K562 (cell line): ENCODE data around the gene FERMT3. TPM values are rescaled to one million over a fixed set of nuclear protein-coding genes. Genes with fewer than 3 reads are reported as not detected.

Experiments
- AFF1 ChIP-seq, 2 experiments: fragments of 450-650 bp; IDR thresholded peaks; 2 replicates each; pipeline ENCODE4 v1.6.1; 2018; ENCODE audit warnings: mild to moderate bottlenecking in 2 of 2, low read depth in 1 of 2; ENCODE audit not compliant: partially characterized antibody in 2 of 2
- CBFB ChIP-seq: sonication (generic); formaldehyde crosslinking; IDR thresholded peaks from 2 replicates; pipeline ENCODE4 v1.4.0; 2020; ENCODE audit warnings: mild to moderate bottlenecking, missing genetic modification reagents
- FOXM1 ChIP-seq, 2 experiments: fragments of 450-650 bp in 1 of 2; sonication (generic) in 1 of 2; formaldehyde crosslinking in 1 of 2; IDR thresholded peaks; 2 replicates each; pipeline versions ENCODE4 v1.6.1 to v1.9.0; 2017 to 2022; ENCODE audit warnings: low read depth in 2 of 2, mild to moderate bottlenecking in 2 of 2, missing genetic modification reagents in 1 of 2, moderate library complexity in 1 of 2
- GABPA ChIP-seq: fragments of 200-800 bp; sonication (Bioruptor generic); conservative IDR thresholded peaks from 2 replicates; pipeline ENCODE4 v1.6.1; 2016; ENCODE audit warnings: low read depth, missing genetic modification characterization, missing compliant biosample characterization
- ILF3 ChIP-seq: fragments of 450-650 bp; IDR thresholded peaks from 2 replicates; pipeline ENCODE4 v1.6.1; 2018; ENCODE audit warnings: antibody characterized with exemption, mild to moderate bottlenecking, moderate library complexity, borderline replicate concordance
- PBX2 ChIP-seq, 2 experiments: IDR thresholded peaks in 1 of 2; conservative IDR thresholded peaks in 1 of 2; 2 replicates each; pipeline ENCODE4 v1.6.1; 2016; ENCODE audit warnings: low read depth in 2 of 2, mild to moderate bottlenecking in 1 of 2, missing compliant biosample characterization in 1 of 2, missing genetic modification characterization in 1 of 2, moderate library complexity in 1 of 2
- SIX5 ChIP-seq, 2 experiments: IDR thresholded peaks; 2 replicates each; pipeline ENCODE4 v1.6.1; 2011; ENCODE audit warnings: low read length in 2 of 2, borderline replicate concordance in 1 of 2, low read depth in 1 of 2, mild to moderate bottlenecking in 1 of 2, moderate library complexity in 1 of 2; ENCODE audit not compliant: insufficient read depth in 1 of 2
- THAP12 ChIP-seq: fragments of 250-450 bp; sonication (Bioruptor Pico); IDR thresholded peaks from 2 replicates; pipeline ENCODE4 v1.9.0; 2021; ENCODE audit warnings: mild to moderate bottlenecking, inconsistent platforms
- ZBTB12 ChIP-seq: fragments of 250-450 bp; sonication (Bioruptor Pico); IDR thresholded peaks from 2 replicates; pipeline ENCODE4 v1.4.0; 2020
- ZNF395 ChIP-seq: fragments of 200-800 bp; sonication (Bioruptor generic); IDR thresholded peaks from 2 replicates; pipeline ENCODE4 v1.6.1; 2017; ENCODE audit warnings: missing genetic modification characterization, missing compliant biosample characterization
- polyA plus RNA-seq, 8 experiments: library from polyadenylated mRNA; depleted of rRNA in 4 of 8; stranded (reverse) in 5 of 8; unstranded in 3 of 8; fragments of >200 nt; fragmentation: Nextera tagmentation in 2 of 8; fragmentation: Illumina TruSeq in 1 of 8; extraction: Ambion mirVana in 2 of 8; extraction: Trizol in 1 of 8; gene quantifications; 2 replicates each; pipeline versions ENCODE4 v1.2.1 to v1.2.3, GENCODE V29; 2011 to 2014; ENCODE audit warnings: inconsistent platforms in 1 of 8, missing spikeins in 1 of 8
- total RNA-seq, 7 experiments: library from RNA; depleted of rRNA in 6 of 7; stranded (reverse); fragments of >200 nt in 6 of 7; fragmentation: Illumina TruSeq in 2 of 7; extraction: Trizol in 2 of 7; gene quantifications; 2 replicates each; pipeline versions ENCODE4 v1.2.1 to v1.2.3, GENCODE V29; 2011 to 2021; ENCODE audit warnings: low replicate concordance in 1 of 7

FERMT3 gene
- total and polyA plus RNA-seq, 9 of the 15 experiments (the other 6 are each of a cell fraction or from before 2014, with no cell fraction given): 3.2 to 275 (median 79.7) TPM

- TF ChIP-seq ZNF395 (CRISPR knock-in tag) (peak; percentile 78; the same call in 1 of the 2 replicates), THAP12 (CRISPR knock-in tag) (peak; percentile 88), GABPA (tag) (peak; percentile 68), CBFB (0 out of 2 replicates have a peak, but pooled peaks have one; percentile 48), AFF1 (IDR thresholded peaks at IDR 0.05; ENCODE audit: low read depth in 1 of 2, partially characterized antibody in 2 of 2) (no peak), SIX5 (IDR thresholded peaks at IDR 0.05; ENCODE audit: borderline replicate concordance in 1 of 2, insufficient read depth in 1 of 2, low read depth in 1 of 2, low read length in 2 of 2) (no peak), FOXM1 (IDR thresholded peaks at IDR 0.05; ENCODE audit: low read depth) (peak; percentile 29; the same call in 1 of the 2 replicates), FOXM1 (CRISPR knock-in tag; IDR thresholded peaks at IDR 0.05; ENCODE audit: low read depth) (no peak), ZBTB12 (CRISPR knock-in tag) (peak; percentile 34; the same call in 1 of the 2 replicates), PBX2 (CRISPR knock-in tag; IDR thresholded peaks at IDR 0.05; ENCODE audit: low read depth) (peak; percentile 93), PBX2 (tag; conservative IDR thresholded peaks at IDR 0.05; ENCODE audit: low read depth) (peak; percentile 100), ILF3 (no peak)
Measured at GRCh38 chr11:64185693-64186491, 20.6 kb upstream of the FERMT3 start, which contains the start of gene STIP1 (continued).
